Endothelial cell of umbilical vein (primary cell): ENCODE data around the gene GPR146. TPM values are rescaled to one million over a fixed set of nuclear protein-coding genes. Genes with fewer than 3 reads are reported as not detected.

Experiments
- BruUV-seq: library from RNA; stranded (reverse); fragments of 400-500 nt; replicated peaks from 2 replicates; lab custom pipeline; 2021; lab: Mats Ljungman, UMichigan
- CTCF ChIA-PET: fragments of 300-600, 350-600 bp; sonication (Branson Sonifier 250); formaldehyde crosslinking; loops from one replicate; lab custom pipeline; 2021; ENCODE audit warnings: antibody characterized with exemption, inconsistent platforms; lab: Charles Lee
- POLR2A ChIA-PET: fragments of 300-600, 350-600 bp; sonication (Branson Sonifier 250); formaldehyde crosslinking; loops from one replicate; lab custom pipeline; 2021; ENCODE audit warnings: antibody characterized with exemption, inconsistent platforms; lab: Charles Lee
- DNase-seq: peaks from one replicate; pipeline ENCODE4 v3.0.0-alpha.2; 2011; ENCODE audit warnings: low read depth, low spot score
- FAIRE-seq: peaks from 2 replicates; lab custom pipeline; 2011; peaks lifted over from hg19 to GRCh38; lab: Jason Lieb, UNC
- H2AFZ ChIP-seq: 2 replicates; pipeline ENCODE4 v1.6.0; 2012; ENCODE audit warnings: low read depth, low read length, control low read depth, inconsistent platforms
- H3K27ac ChIP-seq: 2 replicates; pipeline ENCODE4 v1.5.1; 2011; ENCODE audit warnings: low read depth, mild to moderate bottlenecking, control low read depth, low read length, moderate library complexity; ENCODE audit not compliant: insufficient read depth
- H3K27me3 ChIP-seq, 2 experiments: 2 replicates each; pipeline versions ENCODE4 v1.6.0 to v1.6.1; 2011; ENCODE audit warnings: low read length in 2 of 2, mixed read lengths in 1 of 2; ENCODE audit not compliant: control insufficient read depth in 2 of 2, insufficient read depth in 2 of 2
- H3K36me3 ChIP-seq, 2 experiments: 2 replicates in 1 of 2; 3 replicates in 1 of 2; pipeline ENCODE4 v1.5.1; 2011; ENCODE audit warnings: low read length in 2 of 2, mild to moderate bottlenecking in 1 of 2, moderate library complexity in 1 of 2; ENCODE audit not compliant: control insufficient read depth in 2 of 2, insufficient read depth in 2 of 2; ENCODE audit errors: extremely low read depth in 1 of 2
- H3K4me1 ChIP-seq: 3 replicates; pipeline ENCODE4 v1.5.1; 2011; ENCODE audit warnings: mild to moderate bottlenecking, low read length; ENCODE audit not compliant: control insufficient read depth, insufficient read depth; ENCODE audit errors: extremely low read depth
- H3K4me2 ChIP-seq: 2 replicates; pipeline ENCODE4 v1.6.1; 2011; ENCODE audit warnings: low read length, control low read depth, mixed read lengths; ENCODE audit not compliant: insufficient read depth
- H3K4me3 ChIP-seq, 3 experiments: fragments of 200-600 bp in 1 of 3; sonication (generic), shearing (Covaris generic) in 1 of 3; replicated peaks in 1 of 3; 2 replicates each; pipeline ENCODE4 v1.5.1; 2011 to 2016; ENCODE audit warnings: control low read depth in 3 of 3, low read length in 3 of 3, mild to moderate bottlenecking in 2 of 3, inconsistent platforms in 1 of 3, low read depth in 1 of 3, moderate library complexity in 1 of 3; ENCODE audit not compliant: insufficient read depth in 1 of 3
- H3K79me2 ChIP-seq: 2 replicates; pipeline ENCODE4 v1.6.0; 2012; ENCODE audit warnings: low read length, inconsistent platforms; ENCODE audit not compliant: control insufficient read depth, insufficient read depth
- H3K9ac ChIP-seq: replicated peaks from 2 replicates; pipeline ENCODE3; 2011; ENCODE audit warnings: low read length, control low read depth; ENCODE audit not compliant: insufficient read depth; ENCODE audit errors: extremely low read depth
- H3K9me1 ChIP-seq: replicated peaks from 3 replicates; pipeline ENCODE4 v1.6.0; 2011; ENCODE audit warnings: mild to moderate bottlenecking, low read length; ENCODE audit not compliant: control insufficient read depth, insufficient read depth; ENCODE audit errors: extremely low read depth
- H3K9me3 ChIP-seq: replicated peaks from 2 replicates; pipeline ENCODE4 v1.5.1; 2012; ENCODE audit warnings: low read length, inconsistent platforms; ENCODE audit not compliant: control insufficient read depth, insufficient read depth
- H4K20me1 ChIP-seq: replicated peaks from 2 replicates; pipeline ENCODE3; 2011; ENCODE audit warnings: mild to moderate bottlenecking, low read length; ENCODE audit not compliant: control insufficient read depth, insufficient read depth; ENCODE audit errors: extremely low read depth
- CTCF ChIP-seq, 2 donors: IDR thresholded peaks; 1 replicate in 1 of 2; 2 replicates in 1 of 2; pipeline ENCODE4 v1.5.1; 2011; ENCODE audit warnings: low read length in 2 of 2, mild to moderate bottlenecking in 2 of 2, moderate library complexity in 2 of 2, control low read depth in 1 of 2, inconsistent platforms in 1 of 2, low read depth in 1 of 2; ENCODE audit not compliant: insufficient read depth in 1 of 2; ENCODE audit errors: extremely low read depth in 1 of 2
- EZH2 ChIP-seq: IDR thresholded peaks from 2 replicates; pipeline ENCODE4 v1.6.1; 2012; ENCODE audit warnings: borderline replicate concordance, low read depth, mild to moderate bottlenecking, moderate library complexity, low read length, inconsistent platforms; ENCODE audit not compliant: severe bottlenecking
- FOS ChIP-seq: IDR thresholded peaks from 2 replicates; pipeline ENCODE4 v1.6.1; 2011; ENCODE audit warnings: mild to moderate bottlenecking, low read length, moderate library complexity, borderline replicate concordance; ENCODE audit not compliant: insufficient read depth
- GATA2 ChIP-seq: IDR thresholded peaks from 2 replicates; pipeline ENCODE4 v1.7.0; 2011; ENCODE audit warnings: low read depth, mild to moderate bottlenecking, moderate library complexity, mixed read lengths, low read length; ENCODE audit not compliant: insufficient read length, insufficient read depth
- JUN ChIP-seq: IDR thresholded peaks from 2 replicates; pipeline ENCODE4 v1.6.1; 2011; ENCODE audit warnings: borderline replicate concordance, low read depth; ENCODE audit not compliant: insufficient read length, insufficient read depth
- MAX ChIP-seq: IDR thresholded peaks from 2 replicates; pipeline ENCODE4 v1.6.1; 2011; ENCODE audit not compliant: insufficient read depth, insufficient read length
- MYC ChIP-seq: IDR thresholded peaks from one replicate; pipeline ENCODE4 v1.6.1; 2011; ENCODE audit warnings: mild to moderate bottlenecking, low read depth, low read length
- POLR2A ChIP-seq: IDR thresholded peaks from 2 replicates; pipeline ENCODE4 v1.6.1; 2012; ENCODE audit warnings: low read depth, mild to moderate bottlenecking, control low read depth, low read length
- POLR2AphosphoS5 ChIP-seq: IDR thresholded peaks from 2 replicates; pipeline ENCODE4 v1.6.1; 2012; ENCODE audit warnings: low read depth, mild to moderate bottlenecking, control low read depth, low read length, moderate library complexity; ENCODE audit not compliant: insufficient read depth
- dilution Hi-C: fragments of 300-500 bp; cut with MboI; formaldehyde crosslinking; loops from one replicate; pipeline ENCODE4 v1.15.0; 2019; ENCODE audit warnings: low sequenced_read_pairs; ENCODE audit not compliant: extremely low pct_ligation_motif_present
- intact Hi-C: fragments of 100-400 bp; cut with micrococcal nuclease; formaldehyde crosslinking; loops from one replicate; pipeline ENCODE4 v1.10.0; 2022
- polyA plus RNA-seq, 4 experiments: library from polyadenylated mRNA; depleted of rRNA in 3 of 4; stranded (reverse) in 3 of 4; unstranded in 1 of 4; fragments of >200 nt; gene quantifications; 2 replicates each; pipeline versions ENCODE4 v1.2.1 to v1.2.3, GENCODE V29; 2011 to 2012; ENCODE audit warnings: missing spikeins in 1 of 4
- total RNA-seq: library from RNA; stranded (reverse); gene quantifications from 2 replicates; pipeline ENCODE4 v1.2.3, GENCODE V29; 2021

The GPR146 gene
- total and polyA plus RNA-seq, 2 donors (not counting 3 experiments of a cell fraction or from before 2014, with no cell fraction given) = 18.5 to 44.8 TPM

- Histone ChIP-seq H3K9me3 (no peaks in the 10 kb centered on the region), H3K9me1 (no peaks in the 10 kb centered on the region), H3K4me2 (no peak overlapping the region), H3K27me3 (no peaks in the 10 kb centered on the region), H3K4me1 (no peaks in the 10 kb centered on the region), H3K4me3 (no peak overlapping the region), H3K27ac (no peak overlapping the region), H4K20me1 (no peaks in the 10 kb centered on the region), H2AFZ (no peak overlapping the region), H3K79me2 (no peaks in the 10 kb centered on the region), H3K36me3 (peaks cover 0 to 7% of the 10 kb centered on the region in 2 experiments), H3K9ac (no peak overlapping the region)
- dilution Hi-C loops (no loop called here), intact Hi-C loops (no loop called here)
- CTCF ChIA-PET = interaction anchor here (1.1 kb wide), 1 partner anchor 16 kb away, joined by 3 read pairs; no protein-coding TSS in a partner anchor
- BruUV-seq = no TSS peak
- no peak for DNase-seq
- POLR2A ChIA-PET = no interaction called here
- TF ChIP-seq GATA2 = no peak
- no peak for TF ChIP-seq MAX
- no peak for TF ChIP-seq POLR2A
- FAIRE-seq = no peak
These were observed 34.6 kb upstream of the GPR146 start for GRCh38 chr7:1009747-1010146.

GRCh38 chr7:1010226-1010625 lies 34.1 kb upstream of the GPR146 start:
- Histone ChIP-seq H3K27me3 (no peaks in the 10 kb centered on the region), H2AFZ (no peak overlapping the region), H3K4me2 (no peak overlapping the region), H3K9me3 (no peaks in the 10 kb centered on the region), H4K20me1 (no peaks in the 10 kb centered on the region), H3K9ac (no peak overlapping the region), H3K27ac (no peak overlapping the region), H3K36me3 (peaks cover 0 to 7% of the 10 kb centered on the region in 2 experiments), H3K9me1 (no peaks in the 10 kb centered on the region), H3K4me3 (no peak overlapping the region), H3K79me2 (no peaks in the 10 kb centered on the region), H3K4me1 (no peaks in the 10 kb centered on the region)
- DNase-seq (no peak), FAIRE-seq (no peak)
- intact Hi-C loops (no loop called here), dilution Hi-C loops (no loop called here)
- CTCF ChIA-PET = no interaction called here
- POLR2A ChIA-PET = no interaction called here
- no TSS peak for BruUV-seq
- TF ChIP-seq MAX (no peak), GATA2 (no peak), POLR2AphosphoS5 (no peak), CTCF (IDR thresholded peaks at IDR 0.05; ENCODE audit: extremely low read depth in 1 of 2, insufficient read depth in 1 of 2, low read depth in 1 of 2, low read length in 2 of 2) (no peak), FOS (no peak), JUN (no peak), EZH2 (no peak), POLR2A (no peak), MYC (no peak)
